CD4-positive, alpha-beta T cell treated with Interleukin-17A for 4 hours (primary cell): ENCODE results near the gene TUBG1.
A peak's percentile ranks its signal among the peaks of the same experiment; 100 is the strongest.

ENCODE experiments used
- DNase-seq: peaks from one replicate; pipeline ENCODE4 v3.0.0-alpha.2; 2020; ENCODE audit warnings: mixed read lengths

Gene TUBG1

GRCh38 chr17:42609182-42609813 lies at the start of gene TUBG1, which contains the start of gene RETREG3:
Gene TUBG1, plus strand, starts transcription at chr17:42609683. Its CDS starts 55 bp downstream, at chr17:42609738.
Gene RETREG3, minus strand, starts transcription at chr17:42609374. Its CDS starts 50 bp downstream, at chr17:42609324.
- DNase-seq = peak; percentile 100

DNA sequence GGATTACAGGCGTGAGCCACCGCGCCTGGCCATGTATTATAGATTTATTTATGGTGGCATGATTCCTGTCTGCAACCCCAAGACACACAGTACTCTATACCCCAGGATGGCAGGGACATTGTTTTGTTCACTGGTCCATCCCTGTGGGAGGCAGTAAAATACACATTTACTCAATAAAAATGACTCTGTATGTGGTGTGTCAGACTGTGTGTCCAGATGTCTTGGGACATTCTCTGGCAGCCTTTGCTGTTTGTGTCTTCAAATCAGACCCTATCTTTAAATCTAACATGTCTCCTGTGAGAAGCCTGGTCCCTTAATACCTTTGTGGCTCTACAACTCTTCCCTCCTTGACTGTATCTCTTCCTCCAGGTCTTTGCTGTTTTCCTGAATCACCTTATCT lies 49.2 kb upstream of the TUBG1 start:
- no peak for DNase-seq

DNA sequence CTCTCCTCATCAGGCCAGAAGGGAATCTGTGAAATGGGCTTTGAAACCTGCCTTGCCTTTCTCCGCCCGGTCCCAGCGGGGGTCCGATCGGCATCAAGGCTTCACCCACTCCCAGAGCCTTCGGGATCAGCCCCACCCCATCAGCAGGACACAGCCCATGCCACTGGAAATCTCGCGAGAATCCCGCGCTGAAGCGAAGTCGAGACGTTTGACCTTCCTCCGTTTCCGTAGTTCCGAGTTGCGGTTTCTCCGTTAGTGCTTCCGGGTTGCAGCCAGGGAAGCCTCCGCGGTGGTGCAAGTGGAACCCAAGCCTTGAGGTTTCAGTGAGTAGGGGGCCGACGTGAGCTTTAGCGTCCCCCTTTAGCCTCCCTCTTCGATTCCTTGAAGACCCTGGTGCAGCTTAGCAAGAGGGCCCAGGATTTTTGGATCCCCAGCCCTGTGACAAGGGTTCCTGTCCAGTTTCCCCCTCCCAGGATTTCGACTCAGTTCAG lies 47.5 kb upstream of the TUBG1 start, which contains the start of gene COASY:
Gene COASY, plus strand, starts transcription at position 252 of the 491 bp plus-strand sequence. CDS start 475 bp downstream, outside the sequence.
- DNase-seq = peak; percentile 92

DNA sequence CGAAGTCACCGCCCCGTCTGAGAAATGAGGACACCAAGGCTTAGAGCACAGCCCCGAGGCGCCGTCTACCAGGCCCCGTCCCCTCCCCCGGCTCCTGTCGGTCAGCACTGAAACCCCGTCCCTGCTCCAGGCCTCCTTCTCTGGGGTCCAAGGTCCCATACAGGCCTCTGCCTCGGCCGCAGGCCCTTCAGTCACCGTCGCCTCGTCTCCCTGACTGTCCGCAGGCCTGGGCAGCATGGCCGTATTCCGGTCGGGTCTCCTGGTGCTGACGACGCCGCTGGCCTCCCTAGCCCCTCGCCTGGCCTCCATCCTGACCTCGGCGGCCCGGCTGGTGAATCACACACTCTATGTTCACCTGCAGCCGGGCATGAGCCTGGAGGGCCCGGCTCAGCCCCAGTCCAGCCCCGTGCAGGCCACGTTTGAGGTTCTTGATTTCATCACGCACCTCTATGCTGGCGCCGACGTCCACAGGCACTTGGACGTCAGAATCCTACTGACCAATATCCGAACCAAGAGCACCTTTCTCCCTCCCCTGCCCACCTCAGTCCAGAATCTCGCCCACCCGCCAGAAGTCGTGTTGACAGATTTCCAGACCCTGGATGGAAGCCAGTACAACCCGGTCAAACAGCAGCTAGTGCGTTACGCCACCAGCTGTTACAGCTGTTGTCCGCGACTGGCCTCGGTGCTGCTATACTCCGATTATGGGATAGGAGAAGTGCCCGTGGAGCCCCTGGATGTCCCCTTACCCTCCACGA lies 46.9 kb upstream of the TUBG1 start:
- no peak for DNase-seq

DNA sequence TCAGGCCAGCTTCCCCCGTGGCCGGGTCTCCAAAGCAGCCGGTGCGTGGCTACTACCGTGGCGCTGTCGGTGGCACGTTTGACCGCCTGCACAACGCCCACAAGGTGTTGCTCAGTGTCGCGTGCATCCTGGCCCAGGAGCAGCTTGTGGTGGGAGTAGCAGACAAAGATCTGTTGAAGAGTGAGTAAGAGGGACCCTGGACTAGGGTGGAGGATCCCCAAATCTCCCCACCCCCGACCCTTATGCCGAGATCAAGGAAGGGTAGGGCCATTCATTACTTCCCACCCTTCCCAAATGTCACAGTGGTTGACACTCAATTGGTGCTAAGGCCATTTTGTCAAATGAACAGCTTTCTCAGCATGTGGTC lies 46.4 kb upstream of the TUBG1 start:
- DNase-seq = no peak

DNA sequence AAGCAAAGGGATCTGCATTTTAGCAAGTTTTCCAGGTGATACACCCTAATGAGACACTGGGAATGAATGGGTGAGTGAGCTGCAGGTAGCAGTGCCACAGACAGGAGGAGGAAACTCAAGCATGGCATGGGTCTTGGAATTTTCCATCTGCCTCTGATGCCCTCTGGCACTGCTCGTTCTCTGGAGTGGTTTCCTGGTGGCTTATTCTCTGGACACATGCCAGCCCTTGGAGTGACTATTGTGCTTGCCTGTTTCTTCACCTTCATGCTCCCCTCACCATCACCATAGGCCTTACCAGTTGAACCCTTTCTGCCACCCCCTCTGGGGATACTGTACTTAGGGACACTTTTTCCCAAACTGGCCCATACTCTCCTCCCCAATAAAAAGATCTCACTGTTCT lies 45.9 kb upstream of the TUBG1 start:
- DNase-seq = no peak

DNA sequence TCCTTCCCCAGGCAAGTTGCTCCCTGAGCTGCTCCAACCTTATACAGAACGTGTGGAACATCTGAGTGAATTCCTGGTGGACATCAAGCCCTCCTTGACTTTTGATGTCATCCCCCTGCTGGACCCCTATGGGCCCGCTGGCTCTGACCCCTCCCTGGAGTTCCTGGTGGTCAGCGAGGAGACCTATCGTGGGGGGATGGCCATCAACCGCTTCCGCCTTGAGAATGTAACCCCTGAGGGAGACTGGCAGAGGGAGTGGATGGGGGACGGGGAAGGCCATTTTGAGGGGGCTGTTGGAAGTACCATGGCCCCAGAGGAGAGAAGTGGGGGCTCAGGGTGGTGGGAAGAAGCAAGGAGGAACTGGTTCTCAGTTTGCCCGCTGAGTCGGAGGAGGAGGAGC lies 45.5 kb upstream of the TUBG1 start:
- no peak for DNase-seq

- DNase-seq = no peak
Observed at GRCh38 chr17:42564815-42565522, 44.5 kb upstream of the TUBG1 start.

DNA sequence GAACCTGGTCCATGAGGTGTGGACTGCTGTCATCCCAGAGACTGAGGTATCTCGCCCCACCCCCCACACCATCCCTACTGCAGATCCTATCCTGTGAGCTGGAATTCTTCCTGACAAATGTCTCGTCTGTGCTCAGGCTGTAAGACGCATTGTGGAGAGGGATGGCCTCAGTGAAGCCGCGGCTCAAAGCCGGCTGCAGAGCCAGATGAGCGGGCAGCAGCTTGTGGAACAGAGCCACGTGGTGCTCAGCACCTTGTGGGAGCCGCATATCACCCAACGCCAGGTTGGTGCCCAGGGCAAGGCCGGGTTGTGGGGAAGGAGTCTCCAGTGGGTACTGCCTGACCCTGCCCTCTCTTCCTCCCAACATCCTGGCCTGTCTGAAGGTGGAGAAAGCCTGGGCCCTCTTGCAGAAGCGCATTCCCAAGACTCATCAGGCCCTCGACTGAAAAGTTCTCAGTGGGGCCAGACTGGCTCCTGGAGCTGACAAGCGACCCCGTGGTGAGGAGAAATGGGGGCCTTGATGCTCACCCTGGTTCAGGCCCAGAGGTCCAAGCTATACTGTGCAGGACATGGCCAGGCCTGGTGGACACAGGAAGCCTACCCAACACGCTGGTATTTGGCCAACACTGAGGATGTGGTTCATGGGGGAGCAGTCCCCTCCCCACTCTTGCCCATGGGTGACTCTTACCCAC lies 43.8 kb upstream of the TUBG1 start:
- no peak for DNase-seq

DNA sequence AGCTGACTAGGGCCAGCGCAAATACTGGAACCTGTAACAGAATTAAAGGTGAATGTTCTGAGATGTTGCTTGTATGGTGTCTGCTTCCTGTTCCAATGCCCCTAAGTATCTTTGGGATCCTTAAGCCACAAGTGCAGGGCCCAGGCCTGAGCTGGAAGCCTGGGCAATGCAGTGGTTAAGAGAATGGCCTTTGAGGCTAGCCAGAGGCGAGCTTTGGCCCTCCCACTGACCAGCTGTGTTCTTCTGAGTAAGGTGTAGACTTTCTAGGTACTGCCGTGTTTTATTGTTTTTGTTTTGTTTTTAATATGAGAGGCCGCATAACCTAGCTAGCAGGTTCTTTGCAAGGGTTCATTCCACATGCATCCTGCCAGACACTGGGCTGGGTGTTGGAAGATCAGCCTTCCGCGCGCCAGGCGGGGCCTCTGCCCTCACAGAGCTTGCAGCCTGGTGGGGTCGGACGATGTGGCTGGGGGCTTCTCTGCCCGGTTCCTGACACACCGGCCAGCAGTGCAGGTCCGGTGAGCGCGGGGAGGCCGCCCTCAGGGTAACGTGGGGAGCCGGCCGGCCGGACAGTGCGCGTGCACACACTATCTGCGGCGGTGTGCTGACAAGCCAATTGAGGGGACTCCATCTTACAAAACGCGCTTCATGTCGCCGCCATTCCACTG lies 43.1 kb upstream of the TUBG1 start:
- DNase-seq = no peak

GRCh38 chr17:42566883-42567573 lies 42.5 kb upstream of the TUBG1 start, which contains the start of gene MLX:
Gene MLX, plus strand, starts transcription at chr17:42567100. Its CDS starts 25 bp downstream, at chr17:42567125.
- DNase-seq = peak; percentile 94

DNA sequence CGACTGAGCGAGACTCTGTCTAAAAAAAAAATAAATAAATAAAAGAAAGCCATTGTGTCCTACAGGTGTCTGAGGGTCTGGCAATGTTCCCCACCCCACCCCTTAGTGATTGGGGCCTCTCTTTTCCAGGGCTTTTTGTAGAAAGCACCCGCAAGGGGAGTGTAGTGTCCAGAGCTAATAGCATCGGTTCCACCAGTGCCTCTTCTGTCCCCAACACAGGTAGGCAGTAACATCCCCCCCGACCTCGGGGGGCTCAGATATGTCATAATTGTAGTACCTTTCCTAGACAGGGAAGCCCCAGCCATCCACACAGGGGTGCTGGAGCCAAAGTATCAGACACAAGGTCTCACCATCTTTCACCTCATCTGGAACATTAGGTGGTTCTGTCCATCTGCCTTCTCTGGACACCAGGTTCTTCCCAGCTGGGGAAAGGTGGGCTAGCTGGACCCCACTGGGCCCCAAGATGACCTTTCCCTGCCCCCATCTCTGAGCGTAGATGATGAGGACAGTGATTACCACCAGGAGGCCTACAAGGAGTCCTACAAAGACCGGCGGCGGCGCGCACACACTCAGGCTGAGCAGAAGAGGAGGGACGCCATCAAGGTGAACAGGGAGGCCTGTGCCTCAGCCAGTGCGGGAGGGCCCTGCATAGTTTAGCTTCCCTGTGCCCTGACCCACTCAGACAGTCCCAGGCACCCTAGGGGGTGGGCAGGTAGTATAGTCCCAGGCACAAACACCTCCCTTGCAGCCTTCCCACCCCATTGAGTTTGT lies 41.0 kb upstream of the TUBG1 start:
- DNase-seq = no peak

DNA sequence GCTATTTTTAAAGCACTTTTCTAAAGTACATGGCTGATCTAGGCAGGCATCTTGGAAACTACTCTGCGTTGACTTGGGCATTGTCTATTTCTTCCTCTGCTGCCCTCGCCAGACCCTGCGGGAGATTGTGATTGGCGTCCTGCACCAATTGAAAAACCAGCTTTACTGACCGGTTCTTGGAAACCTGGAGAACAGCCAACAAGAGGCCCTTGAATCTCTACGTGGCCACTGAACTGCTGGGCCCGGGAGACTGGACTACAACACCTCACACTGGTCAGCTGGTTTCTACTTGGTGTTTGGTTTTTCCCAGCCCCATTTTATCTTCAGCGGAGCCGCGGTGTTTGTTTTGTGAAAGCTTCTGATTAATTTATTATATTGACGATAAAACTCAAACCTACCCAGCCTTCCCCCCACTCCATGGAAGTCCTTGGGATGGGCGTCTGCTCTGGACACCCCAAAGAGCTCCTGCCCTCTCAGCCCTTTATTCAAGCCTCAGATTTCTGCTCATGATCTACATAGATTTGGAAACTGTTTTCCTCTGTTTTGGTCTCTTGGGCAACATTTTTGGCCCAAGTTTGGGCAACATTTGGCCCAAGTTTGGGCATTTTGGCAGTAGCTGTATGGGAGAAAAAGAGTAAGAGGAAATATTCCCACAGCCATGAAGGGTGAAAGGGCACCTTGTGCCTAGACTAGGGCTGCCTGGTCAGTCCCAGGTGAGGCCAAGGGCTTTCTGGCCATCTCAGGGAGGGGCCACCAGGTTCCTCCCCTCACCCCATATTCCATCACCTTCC lies 37.9 kb upstream of the TUBG1 start:
- no peak for DNase-seq

GRCh38 chr17:42573095-42573494 lies 36.4 kb upstream of the TUBG1 start:
- DNase-seq = no peak

DNA sequence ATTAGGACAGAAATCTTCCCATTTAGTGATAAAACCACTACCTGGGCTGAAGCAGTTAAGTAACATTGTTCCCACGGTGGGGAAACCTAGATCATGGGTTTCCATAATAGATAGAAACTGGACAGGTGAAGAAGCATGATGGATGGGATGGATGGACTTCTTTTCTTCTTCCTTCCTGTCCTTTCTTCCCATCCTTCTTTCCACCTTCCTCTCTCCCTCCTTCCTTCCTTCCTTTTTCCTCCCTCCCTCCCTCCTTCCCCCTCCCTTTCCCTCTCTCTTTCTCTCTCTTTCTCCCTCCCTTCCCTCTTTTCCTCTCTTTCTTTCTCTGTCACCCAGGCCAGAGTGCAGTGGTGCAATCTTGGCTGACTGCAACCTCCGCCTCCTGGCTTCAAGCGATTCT lies 35.0 kb upstream of the TUBG1 start:
- DNase-seq = no peak

- no peak for DNase-seq
Observed at GRCh38 chr17:42577140-42577531, 32.3 kb upstream of the TUBG1 start.

DNA sequence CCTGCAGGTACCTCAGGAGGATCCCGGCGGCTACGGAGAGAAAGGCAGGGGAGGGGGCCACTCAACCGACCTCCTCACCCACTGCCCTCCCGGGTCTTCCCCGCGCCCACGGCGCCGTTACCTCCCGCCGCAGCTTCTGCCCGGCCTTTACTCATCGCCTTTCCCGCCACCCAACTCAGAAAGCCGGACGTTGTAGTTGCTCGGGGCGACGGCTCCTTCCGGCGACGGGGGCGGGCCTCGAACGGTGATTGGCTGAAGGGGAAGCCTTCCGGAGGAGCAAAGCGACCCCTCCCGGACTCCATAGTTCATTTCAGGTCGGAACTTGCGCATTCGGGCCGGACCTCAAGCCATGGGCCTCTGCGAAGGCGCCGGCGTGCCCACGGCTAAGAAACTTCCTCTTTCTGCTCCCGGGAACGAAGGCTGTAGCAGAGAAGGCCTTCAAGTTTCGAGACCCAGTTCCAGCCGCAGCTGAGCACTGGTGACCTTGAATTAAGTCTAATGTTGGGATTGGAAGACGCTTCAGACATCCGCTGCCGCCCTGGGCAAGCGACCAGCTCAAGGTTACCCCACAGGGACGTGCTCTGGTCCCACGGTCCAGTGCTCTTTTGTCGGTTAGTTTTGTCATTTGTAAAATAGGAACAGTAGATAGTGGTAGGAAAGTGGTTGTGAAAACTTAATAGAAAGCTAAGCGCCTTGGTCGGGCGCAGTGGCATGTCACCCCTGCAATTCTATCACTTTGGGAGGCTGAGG lies 31.8 kb upstream of the TUBG1 start, which contains the start of gene PSMC3IP:
Gene PSMC3IP, minus strand, starts transcription at position 198 of the 750 bp plus-strand sequence. Its CDS starts 43 bp downstream, at position 155.
- DNase-seq = peak; percentile 93

DNA sequence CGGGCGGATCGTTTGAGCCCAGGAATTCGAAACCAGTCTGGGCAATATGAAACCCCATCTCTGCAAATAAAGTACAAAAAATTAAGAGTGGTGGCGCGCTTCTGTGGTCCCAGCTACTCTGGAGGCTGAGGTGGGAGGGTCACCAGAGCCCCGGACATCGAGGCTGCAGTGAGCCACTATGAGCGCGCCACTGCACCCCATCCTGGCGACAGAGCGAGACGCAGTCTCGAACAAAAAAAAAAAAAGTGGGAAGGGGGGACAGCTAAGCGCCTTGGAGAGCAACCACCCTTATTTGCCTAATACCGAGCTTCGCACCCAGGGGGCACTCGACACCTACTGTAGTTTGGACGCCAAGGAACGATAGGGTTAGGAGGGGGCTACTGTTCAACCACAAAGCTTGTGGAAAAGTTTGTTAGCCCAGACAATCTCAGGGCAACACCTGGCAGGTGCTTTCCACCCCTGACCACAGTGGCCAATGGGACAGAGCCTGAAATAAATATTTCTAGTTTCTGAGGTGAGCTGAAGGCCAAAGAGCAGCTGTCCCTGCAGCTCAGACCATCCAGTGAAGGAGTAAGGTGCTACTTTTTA lies 31.1 kb upstream of the TUBG1 start:
- peak; percentile 73 for DNase-seq
